Suprapubic skin (tissue), 3 donors: ENCODE data around the gene AATF.

ENCODE experiments used
- CTCF ChIP-seq, 2 donors: fragments of 200-600 bp in 1 of 2; fragments of 450-650 bp in 1 of 2; sonication (generic) in 1 of 2; IDR thresholded peaks; one replicate each; pipeline ENCODE4 v1.5.1; 2016 to 2019; ENCODE audit warnings: antibody characterized with exemption in 2 of 2, mild to moderate bottlenecking in 1 of 2, moderate library complexity in 1 of 2
- POLR2A ChIP-seq, 2 donors: fragments of 450-650 bp; IDR thresholded peaks; one replicate each; pipeline ENCODE4 v1.6.1; 2017; ENCODE audit warnings: antibody characterized with exemption in 2 of 2, mild to moderate bottlenecking in 2 of 2, moderate library complexity in 2 of 2

- no peak for TF ChIP-seq POLR2A (IDR thresholded peaks at IDR 0.05)
- no peak for TF ChIP-seq CTCF (IDR thresholded peaks at IDR 0.05)
Observed at GRCh38 chr17:36994438-36994837, 45.7 kb downstream of the AATF start.
